GM12801 (cell line): ENCODE measurements around the gene TTC39B.

Experiments used
- CTCF ChIP-seq: IDR thresholded peaks from one replicate; pipeline ENCODE4 v1.5.1; 2011; ENCODE audit warnings: control low read depth; ENCODE audit not compliant: insufficient read length; ENCODE audit errors: extremely low read depth

The TTC39B gene

GRCh38 chr9:15276328-15276938, 30.6 kb downstream of the TTC39B start:
- no peak for TF ChIP-seq CTCF

DNA sequence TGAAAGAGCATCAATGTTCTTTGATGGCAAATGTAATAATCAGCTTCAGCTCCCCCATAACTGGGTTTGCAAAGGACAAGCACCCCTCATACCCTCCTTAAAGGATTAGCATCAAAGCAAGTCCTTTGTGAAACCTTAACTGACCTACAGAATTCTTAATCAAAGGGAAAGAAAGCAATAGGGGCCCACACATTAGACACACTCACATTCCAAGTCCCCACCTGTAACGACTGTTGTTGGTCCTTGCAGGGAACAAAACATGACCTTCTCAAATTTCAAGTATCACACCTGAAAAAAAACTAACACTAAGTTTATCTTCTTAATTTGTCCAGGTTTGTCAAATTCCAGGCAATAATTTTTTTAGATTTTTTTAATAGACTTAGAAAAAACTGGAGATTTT, 32.6 kb downstream of the TTC39B start:
- TF ChIP-seq CTCF = no peak

GRCh38 chr9:15272377-15272928, 34.6 kb downstream of the TTC39B start:
- no peak for TF ChIP-seq CTCF

GRCh38 chr9:15271403-15271802, 35.6 kb downstream of the TTC39B start:
- TF ChIP-seq CTCF = no peak

DNA sequence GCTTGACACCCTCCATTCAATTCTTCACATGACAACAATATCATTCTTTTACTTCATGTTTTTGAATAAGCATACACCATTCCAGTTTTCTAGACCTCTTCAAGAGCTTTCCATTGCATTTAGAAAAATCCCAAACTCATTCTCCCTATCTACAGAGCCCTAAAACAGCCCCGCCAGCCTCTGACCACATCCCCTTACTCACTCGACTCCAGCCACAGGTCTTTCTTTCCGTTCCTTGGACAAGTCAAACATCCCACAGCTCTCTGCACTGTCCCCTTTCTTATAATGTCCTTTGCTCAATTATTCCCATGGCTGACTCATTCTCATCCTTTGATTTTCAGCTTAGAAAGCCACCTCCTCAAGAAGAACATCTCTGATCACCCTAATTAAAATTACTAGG, 38.2 kb downstream of the TTC39B start:
- no peak for TF ChIP-seq CTCF

DNA sequence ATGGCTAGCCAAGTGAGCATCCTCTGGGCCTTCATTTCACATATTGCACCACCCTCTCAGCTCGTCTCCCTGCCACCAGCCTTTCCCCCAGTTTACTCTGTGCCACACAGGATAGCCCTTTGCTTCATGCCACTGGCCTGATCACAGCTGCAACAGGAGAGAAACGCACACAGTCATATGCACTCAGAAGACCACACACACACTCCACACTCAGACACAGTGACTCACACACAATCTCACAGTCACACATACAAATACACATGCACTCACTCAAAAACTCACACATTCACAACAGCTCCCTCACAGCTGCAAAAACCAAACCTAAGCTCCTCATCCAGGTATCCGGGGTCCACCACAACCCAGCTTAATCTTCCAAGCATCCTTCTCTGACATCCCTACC, 38.7 kb downstream of the TTC39B start:
- no peak for TF ChIP-seq CTCF

GRCh38 chr9:15264918-15265317, 42.1 kb downstream of the TTC39B start:
- TF ChIP-seq CTCF = no peak
